CD14-positive monocyte (primary cell): Measurements from ENCODE around the gene CADM1. TPM values are rescaled to one million over a fixed set of nuclear protein-coding genes. Genes with fewer than 3 reads are reported as not detected.

ENCODE experiments used
- DNase-seq, 3 donors: peaks; one replicate each; pipeline ENCODE4 v3.0.0-alpha.2; 2011 to 2022
- H2AFZ ChIP-seq: 2 replicates; pipeline ENCODE4 v1.6.0; 2012; ENCODE audit warnings: mild to moderate bottlenecking, low read depth, low read length, inconsistent platforms; ENCODE audit not compliant: insufficient read depth, poor library complexity, severe bottlenecking
- H3K27ac ChIP-seq, 2 donors: 1 replicate in 1 of 2; 2 replicates in 1 of 2; pipeline ENCODE4 v1.5.1; 2012 to 2013; ENCODE audit warnings: low read length in 2 of 2, control low read depth in 1 of 2, inconsistent platforms in 1 of 2, low read depth in 1 of 2, mild to moderate bottlenecking in 1 of 2
- H3K27me3 ChIP-seq, 2 donors: one replicate each; pipeline versions ENCODE4 v1.6.0 to v1.6.1; 2011 to 2013; ENCODE audit warnings: low read length in 2 of 2; ENCODE audit not compliant: control insufficient read depth in 2 of 2, insufficient read depth in 2 of 2
- H3K36me3 ChIP-seq, 2 donors: replicated peaks in 1 of 2; 1 replicate in 1 of 2; 2 replicates in 1 of 2; pipeline versions ENCODE4 v1.5.1 to v1.6.1; 2012 to 2013; ENCODE audit warnings: low read length in 2 of 2, control low read depth in 1 of 2, inconsistent platforms in 1 of 2, mild to moderate bottlenecking in 1 of 2; ENCODE audit not compliant: insufficient read depth in 2 of 2, control insufficient read depth in 1 of 2
- H3K4me1 ChIP-seq, 2 donors: 1 replicate in 1 of 2; 2 replicates in 1 of 2; pipeline versions ENCODE4 v1.5.1 to v1.6.1; 2012 to 2013; ENCODE audit warnings: low read length in 2 of 2, control low read depth in 1 of 2, inconsistent platforms in 1 of 2, mild to moderate bottlenecking in 1 of 2, moderate library complexity in 1 of 2; ENCODE audit not compliant: insufficient read depth in 2 of 2, control insufficient read depth in 1 of 2
- H3K4me2 ChIP-seq: replicated peaks from 2 replicates; pipeline ENCODE3; 2012; ENCODE audit warnings: low read length, moderate library complexity, mild to moderate bottlenecking; ENCODE audit not compliant: poor library complexity, severe bottlenecking; ENCODE audit errors: extremely low read depth
- H3K4me3 ChIP-seq, 3 experiments: fragments of 200-600 bp in 1 of 3; sonication (generic) in 1 of 3; replicated peaks in 1 of 3; 1 replicate in 2 of 3; 2 replicates in 1 of 3; pipeline ENCODE4 v1.5.1; 2011 to 2013; ENCODE audit warnings: low read length in 3 of 3, mild to moderate bottlenecking in 3 of 3, control low read depth in 2 of 3, low read depth in 2 of 3, inconsistent platforms in 1 of 3, moderate library complexity in 1 of 3
- H3K79me2 ChIP-seq: 2 replicates; pipeline ENCODE4 v1.6.0; 2012; ENCODE audit warnings: mild to moderate bottlenecking, control low read depth, inconsistent platforms, low read length, moderate library complexity; ENCODE audit not compliant: insufficient read depth
- H3K9ac ChIP-seq: 2 replicates; pipeline ENCODE4 v1.6.0; 2017; ENCODE audit warnings: low read length, mild to moderate bottlenecking; ENCODE audit not compliant: insufficient read depth, poor library complexity, severe bottlenecking
- H3K9me3 ChIP-seq, 2 donors: replicated peaks in 1 of 2; 1 replicate in 1 of 2; 2 replicates in 1 of 2; pipeline versions ENCODE4 v1.5.1 to v1.6.1; 2012 to 2013; ENCODE audit warnings: low read length in 2 of 2, control low read depth in 1 of 2; ENCODE audit not compliant: control insufficient read depth in 1 of 2, insufficient read depth in 1 of 2
- H4K20me1 ChIP-seq: 2 replicates; pipeline ENCODE4 v1.6.0; 2012; ENCODE audit warnings: mild to moderate bottlenecking, low read length, control low read depth, moderate library complexity; ENCODE audit not compliant: insufficient read depth
- H3K27ac Mint-ChIP-seq, 7 donors: one replicate each; pipeline ENCODE4 v1.8.0; 2020; ENCODE audit warnings: mild to moderate bottlenecking in 7 of 7, mixed read lengths in 7 of 7, moderate library complexity in 6 of 7, inconsistent platforms in 2 of 7
- H3K27me3 Mint-ChIP-seq, 3 donors: one replicate each; pipeline ENCODE4 v1.8.0; 2021 to 2022; ENCODE audit warnings: low read depth in 3 of 3, mild to moderate bottlenecking in 3 of 3, mixed read lengths in 3 of 3, moderate library complexity in 3 of 3, inconsistent platforms in 1 of 3
- H3K36me3 Mint-ChIP-seq, 2 donors: one replicate each; pipeline ENCODE4 v1.8.0; 2020; ENCODE audit warnings: mixed read lengths in 2 of 2, inconsistent platforms in 1 of 2, mild to moderate bottlenecking in 1 of 2
- H3K4me1 Mint-ChIP-seq: one replicate; pipeline ENCODE4 v1.8.0; 2020; ENCODE audit warnings: mild to moderate bottlenecking, mixed read lengths
- H3K4me3 Mint-ChIP-seq, 2 donors: one replicate each; pipeline ENCODE4 v1.8.0; 2020; ENCODE audit warnings: mild to moderate bottlenecking in 2 of 2, mixed read lengths in 2 of 2, moderate library complexity in 1 of 2
- H3K9me3 Mint-ChIP-seq, 7 donors: one replicate each; pipeline ENCODE4 v1.8.0; 2020 to 2022; ENCODE audit warnings: mixed read lengths in 7 of 7, mild to moderate bottlenecking in 6 of 7, moderate library complexity in 6 of 7, inconsistent platforms in 2 of 7
- CTCF ChIP-seq: fragments of 200-600 bp; IDR thresholded peaks from one replicate; pipeline ENCODE4 v1.8.0; 2022; ENCODE audit warnings: antibody characterized with exemption, mild to moderate bottlenecking
- WGBS: methylation state at CpG from one replicate; pipeline ENCODE4 v1.1.5; 2013; ENCODE audit warnings: missing lambda C conversion rate; ENCODE audit not compliant: insufficient coverage; 5-methylcytosine and 5-hydroxymethylcytosine counted together
- intact Hi-C, 2 donors: fragments of 100-400 bp; cut with micrococcal nuclease; formaldehyde crosslinking; loops; one replicate each; pipeline versions ENCODE4 v1.15.0 to v1.15.1; 2023
- polyA plus RNA-seq, 3 donors: library from polyadenylated mRNA; depleted of rRNA in 1 of 3; unstranded in 2 of 3; stranded (reverse) in 1 of 3; fragments of 300-500 nt in 2 of 3; fragments of >200 nt in 1 of 3; fragmentation: Illumina TruSeq in 2 of 3; gene quantifications; 1 replicate in 2 of 3; 2 replicates in 1 of 3; pipeline ENCODE4 v1.2.3, GENCODE V29; 2012 to 2021

CADM1 gene
- polyA plus RNA-seq, 3 donors, result not detected

DNA sequence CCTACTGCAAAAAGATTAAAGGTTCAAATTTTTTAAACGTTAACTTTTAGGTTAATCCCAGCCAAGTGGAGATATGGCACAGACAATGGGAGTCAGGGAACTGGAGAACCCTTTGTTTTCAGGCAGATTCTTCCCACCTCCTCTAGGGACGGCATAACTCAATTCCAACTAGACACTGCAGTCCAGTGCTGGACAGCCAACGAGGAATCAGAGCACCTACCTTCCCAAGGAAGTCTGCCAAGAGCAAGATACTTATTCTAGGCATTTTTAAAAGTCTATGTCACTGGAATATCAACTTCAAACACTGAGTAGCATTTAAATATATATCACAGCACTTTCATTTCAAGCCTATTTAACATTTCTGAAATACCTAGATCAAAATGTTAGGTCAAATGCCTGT is 7.3 kb downstream of the CADM1 start:
- no peak overlapping the region for H2AFZ ChIP-seq
- no peak overlapping the region for H3K9ac ChIP-seq
- 86% methylated on average over 3 of the region's 3 CpGs for WGBS
- H3K27ac Mint-ChIP-seq, result no peak overlapping the region
- H3K4me2 ChIP-seq, result no peak overlapping the region
- H3K9me3 Mint-ChIP-seq, result peaks cover 0 to 2% (median 0%) of the 10 kb centered on the region in 7 donors
- no peak overlapping the region for H3K27ac ChIP-seq
- H4K20me1 ChIP-seq, result no peaks in the 10 kb centered on the region
- DNase-seq, result no peak
- H3K36me3 ChIP-seq, result no peaks in the 10 kb centered on the region
- no peaks in the 10 kb centered on the region for H3K79me2 ChIP-seq
- no peak for TF ChIP-seq CTCF
- intact Hi-C loops, result no loop called here
- H3K27me3 Mint-ChIP-seq, result peaks cover 11 to 39% (median 21%) of the 10 kb centered on the region in 3 donors
- peaks cover 0 to 14% of the 10 kb centered on the region in 2 donors for H3K9me3 ChIP-seq
- H3K4me1 Mint-ChIP-seq, result no peaks in the 10 kb centered on the region
- peaks cover 32 to 50% of the 10 kb centered on the region in 2 donors for H3K27me3 ChIP-seq
- no peak overlapping the region for H3K4me3 Mint-ChIP-seq
- peaks cover 0 to 2% of the 10 kb centered on the region in 2 donors for H3K4me1 ChIP-seq
- no peak overlapping the region for H3K4me3 ChIP-seq
- no peaks in the 10 kb centered on the region for H3K36me3 Mint-ChIP-seq

DNA sequence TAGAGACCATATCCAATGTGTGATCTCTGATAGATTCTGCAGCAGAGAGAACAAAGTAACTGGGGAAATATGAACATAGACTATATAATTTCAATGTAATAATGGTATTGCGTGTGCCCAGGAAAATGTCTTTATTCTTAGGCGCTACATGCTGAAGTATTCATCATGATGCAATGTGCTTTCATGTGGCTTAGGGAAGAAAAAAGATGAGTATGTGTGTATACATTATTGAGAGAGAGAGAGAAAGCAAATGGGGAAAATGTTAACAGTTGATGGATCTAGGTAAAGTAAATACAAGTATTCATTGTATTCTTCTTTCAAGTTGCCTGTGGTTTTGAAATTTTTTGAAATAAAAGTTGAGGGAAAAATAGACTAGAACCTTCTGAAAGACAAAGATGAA is 10.3 kb downstream of the CADM1 start:
- no peak overlapping the region for H3K27ac ChIP-seq
- Mint-ChIP-seq H3K36me3 (no peaks in the 10 kb centered on the region), H3K9me3 (peaks cover 0 to 2% (median 0%) of the 10 kb centered on the region in 7 donors), H3K4me1 (no peaks in the 10 kb centered on the region), H3K27ac (no peak overlapping the region), H3K4me3 (no peak overlapping the region), H3K27me3 (peaks cover 7 to 36% (median 15%) of the 10 kb centered on the region in 3 donors)
- H3K79me2 ChIP-seq, result no peaks in the 10 kb centered on the region
- WGBS, result 100% methylated on average over 1 of the region's 2 CpGs
- no peaks in the 10 kb centered on the region for H3K9me3 ChIP-seq
- intact Hi-C loops, result no loop called here
- H3K27me3 ChIP-seq, result peaks cover 4 to 22% of the 10 kb centered on the region in 2 donors
- H3K36me3 ChIP-seq, result no peaks in the 10 kb centered on the region
- no peak overlapping the region for H3K9ac ChIP-seq
- H3K4me1 ChIP-seq, result no peaks in the 10 kb centered on the region
- no peak overlapping the region for H3K4me2 ChIP-seq
- DNase-seq, result no peak
- H4K20me1 ChIP-seq, result no peaks in the 10 kb centered on the region
- no peak overlapping the region for H3K4me3 ChIP-seq
- no peak for TF ChIP-seq CTCF
- no peak overlapping the region for H2AFZ ChIP-seq
